Osteocyte (in vitro differentiated cells): ENCODE measurements around the gene CACNA2D1. TPM values are rescaled to one million over a fixed set of nuclear protein-coding genes. Genes with fewer than 3 reads are reported as not detected.

ENCODE experiments used
- DNase-seq: peaks from one replicate; pipeline ENCODE4 v3.0.0; 2021; ENCODE audit warnings: mixed read lengths; ENCODE audit not compliant: unreplicated experiment; ENCODE audit errors: extremely low spot score
- H3K27ac Mint-ChIP-seq: one replicate; pipeline ENCODE4 v1.8.0; 2021; ENCODE audit warnings: mild to moderate bottlenecking, mixed read lengths; ENCODE audit not compliant: unreplicated experiment
- H3K27me3 Mint-ChIP-seq: one replicate; pipeline ENCODE4 v1.8.0; 2021; ENCODE audit warnings: mixed read lengths; ENCODE audit not compliant: unreplicated experiment
- H3K36me3 Mint-ChIP-seq: one replicate; pipeline ENCODE4 v1.8.0; 2021; ENCODE audit warnings: mixed read lengths; ENCODE audit not compliant: unreplicated experiment
- H3K4me1 Mint-ChIP-seq: one replicate; pipeline ENCODE4 v1.8.0; 2021; ENCODE audit warnings: mixed read lengths; ENCODE audit not compliant: unreplicated experiment
- H3K4me3 Mint-ChIP-seq: one replicate; pipeline ENCODE4 v1.8.0; 2021; ENCODE audit warnings: mild to moderate bottlenecking, moderate library complexity, mixed read lengths; ENCODE audit not compliant: unreplicated experiment
- H3K9me3 Mint-ChIP-seq: one replicate; pipeline ENCODE4 v1.8.0; 2021; ENCODE audit warnings: mixed read lengths; ENCODE audit not compliant: unreplicated experiment
- total RNA-seq: library from RNA; stranded (reverse); gene quantifications from 2 replicates; pipeline ENCODE4 v1.2.1, GENCODE V29; 2021
- TF ChIP-seq, protein P1 (sequence below): fragments of 200-600 bp; sonication (generic); IDR thresholded peaks from 2 replicates; pipeline ENCODE4 v1.5.0; 2021; ENCODE audit warnings: antibody characterized with exemption, mild to moderate bottlenecking, moderate library complexity

The CACNA2D1 gene
- total RNA-seq, 1 donor from 2014 or later: 24.3 TPM

- H3K27me3 Mint-ChIP-seq: no peaks in the 10 kb centered on the region
- peaks cover 4% of the 10 kb centered on the region for H3K36me3 Mint-ChIP-seq
- DNase-seq: no peak
- H3K4me3 Mint-ChIP-seq: no peak overlapping the region
- H3K27ac Mint-ChIP-seq: no peak overlapping the region
- TF ChIP-seq, protein P1, sequence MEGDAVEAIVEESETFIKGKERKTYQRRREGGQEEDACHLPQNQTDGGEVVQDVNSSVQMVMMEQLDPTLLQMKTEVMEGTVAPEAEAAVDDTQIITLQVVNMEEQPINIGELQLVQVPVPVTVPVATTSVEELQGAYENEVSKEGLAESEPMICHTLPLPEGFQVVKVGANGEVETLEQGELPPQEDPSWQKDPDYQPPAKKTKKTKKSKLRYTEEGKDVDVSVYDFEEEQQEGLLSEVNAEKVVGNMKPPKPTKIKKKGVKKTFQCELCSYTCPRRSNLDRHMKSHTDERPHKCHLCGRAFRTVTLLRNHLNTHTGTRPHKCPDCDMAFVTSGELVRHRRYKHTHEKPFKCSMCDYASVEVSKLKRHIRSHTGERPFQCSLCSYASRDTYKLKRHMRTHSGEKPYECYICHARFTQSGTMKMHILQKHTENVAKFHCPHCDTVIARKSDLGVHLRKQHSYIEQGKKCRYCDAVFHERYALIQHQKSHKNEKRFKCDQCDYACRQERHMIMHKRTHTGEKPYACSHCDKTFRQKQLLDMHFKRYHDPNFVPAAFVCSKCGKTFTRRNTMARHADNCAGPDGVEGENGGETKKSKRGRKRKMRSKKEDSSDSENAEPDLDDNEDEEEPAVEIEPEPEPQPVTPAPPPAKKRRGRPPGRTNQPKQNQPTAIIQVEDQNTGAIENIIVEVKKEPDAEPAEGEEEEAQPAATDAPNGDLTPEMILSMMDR: no peak
- peaks cover 7% of the 10 kb centered on the region for H3K9me3 Mint-ChIP-seq
- no peaks in the 10 kb centered on the region for H3K4me1 Mint-ChIP-seq
Observed at GRCh38 chr7:82416402-82416801, 27.2 kb downstream of the CACNA2D1 start.

- Mint-ChIP-seq H3K36me3 (peaks cover 2% of the 10 kb centered on the region), H3K9me3 (peaks cover 7% of the 10 kb centered on the region), H3K27ac (no peak overlapping the region), H3K4me1 (peaks cover 1% of the 10 kb centered on the region), H3K4me3 (no peak overlapping the region), H3K27me3 (no peaks in the 10 kb centered on the region)
- TF ChIP-seq, protein P1: no peak
- DNase-seq: no peak
Observed at GRCh38 chr7:82414389-82414788, 29.2 kb downstream of the CACNA2D1 start.

- H3K4me1 Mint-ChIP-seq: peaks cover 1% of the 10 kb centered on the region
- peaks cover 7% of the 10 kb centered on the region for H3K9me3 Mint-ChIP-seq
- TF ChIP-seq, protein P1: no peak
- no peaks in the 10 kb centered on the region for H3K36me3 Mint-ChIP-seq
- H3K4me3 Mint-ChIP-seq: no peak overlapping the region
- no peaks in the 10 kb centered on the region for H3K27me3 Mint-ChIP-seq
- H3K27ac Mint-ChIP-seq: no peak overlapping the region
- DNase-seq: no peak
Observed at GRCh38 chr7:82413237-82413636, 30.3 kb downstream of the CACNA2D1 start.

DNA sequence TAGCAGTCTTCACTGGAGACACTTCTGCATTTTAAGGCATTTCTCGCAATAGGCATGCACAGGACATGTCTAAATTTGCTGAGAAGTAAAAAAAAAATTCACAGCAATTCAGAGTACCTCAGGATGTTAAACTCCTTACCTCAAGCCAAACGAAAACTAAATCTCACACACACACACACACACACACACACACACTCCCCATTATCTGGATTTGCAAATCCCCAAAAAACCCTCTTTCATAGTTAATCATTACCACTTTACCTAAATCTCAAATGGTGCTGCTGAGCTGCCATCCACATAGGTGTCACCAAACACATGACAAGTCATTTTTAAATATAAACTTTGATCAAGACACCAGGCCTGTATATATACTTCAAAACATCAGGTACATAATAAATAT is 31.8 kb downstream of the CACNA2D1 start:
- peaks cover under 1% of the 10 kb centered on the region for H3K36me3 Mint-ChIP-seq
- DNase-seq: no peak
- no peak overlapping the region for H3K27ac Mint-ChIP-seq
- no peak overlapping the region for H3K4me3 Mint-ChIP-seq
- no peaks in the 10 kb centered on the region for H3K9me3 Mint-ChIP-seq
- no peaks in the 10 kb centered on the region for H3K27me3 Mint-ChIP-seq
- H3K4me1 Mint-ChIP-seq: peaks cover 1% of the 10 kb centered on the region
- TF ChIP-seq, protein P1: no peak

GRCh38 chr7:82410461-82410860 is 33.1 kb downstream of the CACNA2D1 start:
- no peak for DNase-seq
- Mint-ChIP-seq H3K9me3 (no peaks in the 10 kb centered on the region), H3K27ac (no peak overlapping the region), H3K36me3 (peaks cover 4% of the 10 kb centered on the region), H3K27me3 (no peaks in the 10 kb centered on the region), H3K4me3 (no peak overlapping the region), H3K4me1 (peaks cover 1% of the 10 kb centered on the region)
- TF ChIP-seq, protein P1: no peak
